DND-41 (cell line): ENCODE data around the gene OBI1.

Experiments
- ATAC-seq: fragments of 200-7000 bp; cut with Tn5 transposase; 3 replicates; pipeline ENCODE4 v1.9.1; 2021; ENCODE audit warnings: low read depth; ENCODE audit not compliant: insufficient read depth
- DNase-seq: peaks from one replicate; pipeline ENCODE4 v3.0.0-alpha.2; 2020
- H2AFZ ChIP-seq: 2 replicates; pipeline ENCODE4 v1.6.0; 2012; ENCODE audit warnings: low read depth, low read length
- H3K27ac ChIP-seq: 2 replicates; pipeline ENCODE4 v1.5.1; 2012; ENCODE audit warnings: low read length, inconsistent platforms
- H3K27me3 ChIP-seq: fragments of 200-600 bp; sonication (generic); 2 replicates; pipeline ENCODE4 v1.6.0; 2012; ENCODE audit warnings: low read length, mild to moderate bottlenecking, inconsistent platforms; ENCODE audit not compliant: insufficient read depth, poor library complexity
- H3K36me3 ChIP-seq: 2 replicates; pipeline ENCODE4 v1.5.1; 2012; ENCODE audit warnings: low read length, inconsistent platforms; ENCODE audit not compliant: insufficient read depth
- H3K4me1 ChIP-seq: 2 replicates; pipeline ENCODE4 v1.5.1; 2012; ENCODE audit warnings: mild to moderate bottlenecking, low read length; ENCODE audit not compliant: insufficient read depth
- H3K4me2 ChIP-seq: 2 replicates; pipeline ENCODE4 v1.6.0; 2012; ENCODE audit warnings: mild to moderate bottlenecking, moderate library complexity, low read length, inconsistent platforms; ENCODE audit not compliant: insufficient read depth
- H3K4me3 ChIP-seq, 2 experiments: fragments of 200-600 bp in 1 of 2; shearing (Covaris generic) in 1 of 2; 2 replicates each; pipeline ENCODE4 v1.5.1; 2012 to 2016; ENCODE audit warnings: inconsistent platforms in 2 of 2, low read length in 2 of 2, mild to moderate bottlenecking in 2 of 2, low read depth in 1 of 2, moderate library complexity in 1 of 2
- H3K79me2 ChIP-seq: 2 replicates; pipeline ENCODE4 v1.6.0; 2012; ENCODE audit warnings: low read length, inconsistent platforms; ENCODE audit not compliant: insufficient read depth
- H3K9ac ChIP-seq: 2 replicates; pipeline ENCODE4 v1.6.0; 2012; ENCODE audit warnings: low read depth, mild to moderate bottlenecking, inconsistent platforms, low read length, moderate library complexity
- H3K9me3 ChIP-seq: 2 replicates; pipeline ENCODE4 v1.5.1; 2012; ENCODE audit warnings: low read length, moderate library complexity, mild to moderate bottlenecking, inconsistent platforms; ENCODE audit not compliant: insufficient read depth, severe bottlenecking
- H4K20me1 ChIP-seq: 2 replicates; pipeline ENCODE4 v1.6.0; 2012; ENCODE audit warnings: low read length; ENCODE audit not compliant: insufficient read depth
- CTCF ChIP-seq: IDR thresholded peaks from 2 replicates; pipeline ENCODE4 v1.5.1; 2012; ENCODE audit warnings: borderline replicate concordance, low read length, moderate library complexity, mild to moderate bottlenecking; ENCODE audit not compliant: poor library complexity, severe bottlenecking; ENCODE audit errors: extremely low read depth
- EZH2 ChIP-seq: IDR thresholded peaks from 3 replicates; pipeline ENCODE4 v1.6.1; 2012; ENCODE audit warnings: borderline replicate concordance, low read depth, mild to moderate bottlenecking, moderate library complexity, low read length, inconsistent platforms; ENCODE audit not compliant: severe bottlenecking

Gene OBI1

GRCh38 chr13:78610381-78610883 is 48.5 kb downstream of the OBI1 start:
- Histone ChIP-seq H3K27me3 (no peaks in the 10 kb centered on the region), H3K79me2 (no peaks in the 10 kb centered on the region), H2AFZ (no peak overlapping the region), H4K20me1 (peaks cover 18% of the 10 kb centered on the region), H3K27ac (no peak overlapping the region), H3K4me3 (no peak overlapping the region), H3K4me1 (peaks cover 15% of the 10 kb centered on the region), H3K9me3 (no peaks in the 10 kb centered on the region), H3K4me2 (no peak overlapping the region), H3K36me3 (peaks cover 6% of the 10 kb centered on the region; the same call in 1 of the 2 replicates), H3K9ac (no peak overlapping the region)
- DNase-seq (no peak), ATAC-seq (no peak)
- TF ChIP-seq CTCF = no peak
- TF ChIP-seq EZH2 = no peak

GRCh38 chr13:78609464-78610205 is 49.3 kb downstream of the OBI1 start:
- H3K79me2 ChIP-seq = no peaks in the 10 kb centered on the region
- H3K4me2 ChIP-seq = no peak overlapping the region
- H3K4me1 ChIP-seq = peaks cover 23% of the 10 kb centered on the region
- H3K4me3 ChIP-seq = no peak overlapping the region
- no peaks in the 10 kb centered on the region for H3K36me3 ChIP-seq
- TF ChIP-seq EZH2 (no peak), CTCF (no peak)
- DNase-seq = no peak
- H2AFZ ChIP-seq = no peak overlapping the region
- H3K27me3 ChIP-seq = no peaks in the 10 kb centered on the region
- peaks cover 19% of the 10 kb centered on the region for H4K20me1 ChIP-seq
- no peaks in the 10 kb centered on the region for H3K9me3 ChIP-seq
- no peak for ATAC-seq
- no peak overlapping the region for H3K27ac ChIP-seq
- H3K9ac ChIP-seq = no peak overlapping the region

DNA sequence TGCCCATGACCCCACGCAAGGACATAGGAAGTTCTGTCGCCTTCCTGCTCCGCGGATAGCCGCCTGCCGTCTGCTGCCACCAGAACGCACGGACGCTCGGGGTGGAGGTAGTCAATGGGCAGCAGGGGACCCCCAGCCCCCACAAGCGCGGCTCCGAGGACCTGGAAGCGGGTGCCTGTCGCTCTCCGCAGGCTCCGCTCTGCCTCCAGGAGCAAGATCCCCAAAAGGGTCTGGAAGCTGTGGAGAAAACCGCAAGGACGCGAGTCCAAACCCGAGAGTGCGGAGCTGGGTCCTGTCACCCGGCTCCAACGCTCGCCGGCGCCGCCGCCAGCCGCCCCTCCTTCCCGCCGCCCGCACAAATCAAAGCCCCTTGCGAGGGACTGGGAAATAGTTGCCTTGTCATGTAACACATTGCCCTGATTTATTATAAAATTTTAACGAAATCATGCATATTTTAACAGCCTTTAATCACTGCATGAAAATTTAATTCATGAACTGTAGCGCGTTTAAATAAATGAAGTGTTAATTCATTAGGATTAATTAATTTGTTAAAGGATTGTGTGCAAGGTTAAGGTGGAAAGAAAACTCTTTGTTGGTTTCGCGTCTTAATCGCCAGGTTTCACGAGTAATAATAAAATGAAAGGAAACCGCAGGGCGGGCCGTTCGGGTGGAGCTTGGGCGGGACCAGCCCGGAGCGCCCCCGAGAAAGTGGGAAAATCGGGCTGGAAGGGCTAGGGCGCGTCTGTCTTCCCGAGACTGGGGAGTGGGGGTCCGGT is 50.1 kb downstream of the OBI1 start:
- Histone ChIP-seq H3K9me3 (no peaks in the 10 kb centered on the region), H2AFZ (no peak overlapping the region), H3K27ac (no peak overlapping the region), H3K27me3 (no peaks in the 10 kb centered on the region), H3K4me1 (peaks cover 31% of the 10 kb centered on the region), H3K36me3 (no peaks in the 10 kb centered on the region), H3K9ac (no peak overlapping the region), H4K20me1 (peaks cover 20% of the 10 kb centered on the region), H3K4me3 (no peak overlapping the region), H3K79me2 (no peaks in the 10 kb centered on the region), H3K4me2 (no peak overlapping the region)
- TF ChIP-seq CTCF = no peak
- TF ChIP-seq EZH2 = no peak
- ATAC-seq = no peak
- DNase-seq = no peak
